ENCODE measurements around the gene CD48. TPM values are rescaled to one million over a fixed set of nuclear protein-coding genes. Genes with fewer than 3 reads are reported as not detected.

Gene CD48
- polyA plus RNA-seq, 4 donors: 1.1 to 1.8 (median 1.5) TPM

- no peak for DNase-seq (ENCODE audit: low read depth in 4 of 4, low spot score in 3 of 4)
These were observed 73.6 kb downstream of the CD48 start for GRCh38 chr1:160637821-160638539.

- no peak for DNase-seq (ENCODE audit: low read depth in 4 of 4, low spot score in 3 of 4)
These were observed 74.6 kb downstream of the CD48 start for GRCh38 chr1:160637065-160637464.

GRCh38 chr1:160636547-160636946 is 75.1 kb downstream of the CD48 start:
- DNase-seq (ENCODE audit: low read depth in 4 of 4, low spot score in 3 of 4): no peak

GRCh38 chr1:160636076-160636475 is 75.5 kb downstream of the CD48 start:
- no peak for DNase-seq (ENCODE audit: low read depth in 4 of 4, low spot score in 3 of 4)

GRCh38 chr1:160634543-160635491 is 76.8 kb downstream of the CD48 start:
- no peak for DNase-seq (ENCODE audit: low read depth in 4 of 4, low spot score in 3 of 4)

- no peak for DNase-seq (ENCODE audit: low read depth in 4 of 4, low spot score in 3 of 4)
These were observed 78.2 kb downstream of the CD48 start for GRCh38 chr1:160633330-160633903.

GRCh38 chr1:160631983-160632625 is 79.5 kb downstream of the CD48 start:
- no peak for DNase-seq (ENCODE audit: low read depth in 4 of 4, low spot score in 3 of 4)

- DNase-seq (ENCODE audit: low read depth in 4 of 4, low spot score in 3 of 4): no peak
These were observed 80.8 kb downstream of the CD48 start for GRCh38 chr1:160630523-160631451.

GRCh38 chr1:160629286-160630210 is 82.1 kb downstream of the CD48 start:
- no peak for DNase-seq (ENCODE audit: low read depth in 4 of 4, low spot score in 3 of 4)

GRCh38 chr1:160628799-160629263 is 82.8 kb downstream of the CD48 start:
- DNase-seq (ENCODE audit: low read depth in 4 of 4, low spot score in 3 of 4): no peak

Other genes with a start within 250 kb of the CD48 start
- gene SLAMF6, start 188.6 kb downstream of the CD48 start, polyA plus RNA-seq (ENCODE audit: insufficient read length in 4 of 4): under 1 TPM; 0.06 to 0.21 (median 0.10) TPM
- gene CD84, start 132.3 kb downstream of the CD48 start, polyA plus RNA-seq (ENCODE audit: insufficient read length in 4 of 4): 1 to 10 TPM in 2 of 4 donors, under 1 TPM in 2; 0.70 to 1.6 (median 1.0) TPM
- under 1 TPM; 0.10 to 0.18 (median 0.16) TPM for gene SLAMF1, start 64.8 kb downstream of the CD48 start, polyA plus RNA-seq (ENCODE audit: insufficient read length in 4 of 4)
- under 1 TPM; 0.18 to 0.61 (median 0.38) TPM for gene SLAMF7, start 27.4 kb upstream of the CD48 start, polyA plus RNA-seq (ENCODE audit: insufficient read length in 4 of 4)
- gene LY9, start 84.4 kb upstream of the CD48 start, polyA plus RNA-seq (ENCODE audit: insufficient read length in 4 of 4): under 1 TPM in 3 of 4 donors, not detected in 1; 0.08 to 0.17 (median 0.10) TPM
- under 1 TPM; 0.10 to 0.33 (median 0.21) TPM for gene CD244, start 151.1 kb upstream of the CD48 start, polyA plus RNA-seq (ENCODE audit: insufficient read length in 4 of 4)
- 1 to 10 TPM; 1.3 to 3.5 (median 2.1) TPM for gene ITLN1, start 173.4 kb upstream of the CD48 start, polyA plus RNA-seq (ENCODE audit: insufficient read length in 4 of 4)
- gene ITLN2, start 243.0 kb upstream of the CD48 start, polyA plus RNA-seq (ENCODE audit: insufficient read length in 4 of 4): under 1 TPM in 1 of 4 donors, not detected in 3; 0.06 TPM

All from right renal pelvis (tissue), 4 donors.